H9 (cell line): ENCODE data around the gene TCF7L1. TPM values are rescaled to one million over a fixed set of nuclear protein-coding genes. Genes with fewer than 3 reads are reported as not detected.

ENCODE experiments used
- DNase-seq: peaks from one replicate; pipeline ENCODE4 v3.0.0-alpha.2; 2017
- H2AFZ ChIP-seq: one replicate; pipeline ENCODE4 v1.6.1; 2013; ENCODE audit warnings: mild to moderate bottlenecking, low read length, control low read depth, moderate library complexity
- H2AK5ac ChIP-seq: 2 replicates; pipeline ENCODE4 v1.6.1; 2013; ENCODE audit warnings: low read length, control low read depth, mixed read lengths; ENCODE audit not compliant: insufficient read length
- H2BK120ac ChIP-seq: one replicate; pipeline ENCODE4 v1.6.1; 2013; ENCODE audit warnings: low read depth, mild to moderate bottlenecking, low read length, control low read depth, inconsistent platforms; ENCODE audit not compliant: poor library complexity, severe bottlenecking
- H2BK12ac ChIP-seq: 2 replicates; pipeline ENCODE4 v1.6.1; 2013; ENCODE audit warnings: low read length, control low read depth, mixed read lengths, low read depth; ENCODE audit not compliant: insufficient read length
- H2BK15ac ChIP-seq: 2 replicates; pipeline ENCODE4 v1.6.1; 2013; ENCODE audit warnings: low read depth, low read length, control low read depth
- H2BK20ac ChIP-seq: one replicate; pipeline ENCODE4 v1.6.1; 2013; ENCODE audit warnings: low read depth, mild to moderate bottlenecking, low read length, control low read depth, inconsistent platforms; ENCODE audit not compliant: poor library complexity, severe bottlenecking
- H2BK5ac ChIP-seq: 2 replicates; pipeline ENCODE4 v1.6.1; 2013; ENCODE audit warnings: low read length, control low read depth, mixed read lengths; ENCODE audit not compliant: insufficient read length
- H3K14ac ChIP-seq: 2 replicates; pipeline ENCODE4 v1.6.1; 2013; ENCODE audit warnings: low read length, control low read depth; ENCODE audit not compliant: insufficient read depth
- H3K18ac ChIP-seq: 2 replicates; pipeline ENCODE4 v1.6.1; 2013; ENCODE audit warnings: low read depth, mild to moderate bottlenecking, mixed read lengths, low read length, control low read depth; ENCODE audit not compliant: insufficient read length
- H3K23ac ChIP-seq: 2 replicates; pipeline ENCODE4 v1.6.1; 2013; ENCODE audit warnings: low read length, control low read depth, mixed read lengths, low read depth; ENCODE audit not compliant: insufficient read length
- H3K23me2 ChIP-seq: 2 replicates; pipeline ENCODE4 v1.6.1; 2013; ENCODE audit warnings: low read depth, mild to moderate bottlenecking, mixed read lengths, low read length, control low read depth; ENCODE audit not compliant: insufficient read length, poor library complexity, severe bottlenecking
- H3K27ac ChIP-seq: 2 replicates; pipeline ENCODE4 v1.5.1; 2013; ENCODE audit warnings: low read length, control low read depth, mixed read lengths, low read depth; ENCODE audit not compliant: insufficient read length
- H3K27me3 ChIP-seq: 2 replicates; pipeline ENCODE4 v1.6.1; 2013; ENCODE audit warnings: low read length, control low read depth, inconsistent platforms; ENCODE audit not compliant: insufficient read depth
- H3K4ac ChIP-seq: 2 replicates; pipeline ENCODE4 v1.6.1; 2013; ENCODE audit warnings: low read depth, mild to moderate bottlenecking, control low read depth, inconsistent platforms, low read length, moderate library complexity
- H3K4me1 ChIP-seq: 2 replicates; pipeline ENCODE4 v1.6.1; 2013; ENCODE audit warnings: low read length, control low read depth, inconsistent platforms; ENCODE audit not compliant: insufficient read depth
- H3K4me2 ChIP-seq: 2 replicates; pipeline ENCODE4 v1.6.1; 2013; ENCODE audit warnings: low read length, control low read depth, mixed read lengths; ENCODE audit not compliant: insufficient read length, insufficient read depth
- H3K56ac ChIP-seq: 2 replicates; pipeline ENCODE4 v1.6.1; 2013; ENCODE audit warnings: low read depth, mild to moderate bottlenecking, mixed read lengths, low read length, control low read depth; ENCODE audit not compliant: insufficient read length
- H3K79me1 ChIP-seq: 2 replicates; pipeline ENCODE4 v1.6.1; 2013; ENCODE audit warnings: low read depth, mild to moderate bottlenecking, moderate library complexity, low read length, control low read depth, inconsistent platforms; ENCODE audit not compliant: insufficient read depth, poor library complexity, severe bottlenecking
- H3K79me2 ChIP-seq: 2 replicates; pipeline ENCODE4 v1.6.1; 2013; ENCODE audit warnings: low read length, control low read depth, inconsistent platforms; ENCODE audit not compliant: insufficient read depth
- H3K9ac ChIP-seq: 2 replicates; pipeline ENCODE4 v1.6.1; 2013; ENCODE audit warnings: low read length, control low read depth, mixed read lengths; ENCODE audit not compliant: insufficient read length; ENCODE audit errors: extremely low read depth
- H3K9me3 ChIP-seq: one replicate; pipeline ENCODE4 v1.6.1; 2013; ENCODE audit warnings: low read depth, low read length, inconsistent platforms; ENCODE audit not compliant: control insufficient read depth
- H3T11ph ChIP-seq: one replicate; pipeline ENCODE4 v1.6.1; 2013; ENCODE audit warnings: mild to moderate bottlenecking, low read length, control low read depth, inconsistent platforms
- H4K20me1 ChIP-seq: one replicate; pipeline ENCODE4 v1.6.1; 2013; ENCODE audit not compliant: control insufficient read depth, insufficient read length, insufficient read depth
- H4K5ac ChIP-seq: 2 replicates; pipeline ENCODE4 v1.6.1; 2013; ENCODE audit warnings: low read depth, mild to moderate bottlenecking, mixed read lengths, low read length, control low read depth; ENCODE audit not compliant: insufficient read length
- H4K8ac ChIP-seq: replicated peaks from 2 replicates; pipeline ENCODE4 v1.6.1; 2013; ENCODE audit warnings: low read length, control low read depth, mixed read lengths, low read depth; ENCODE audit not compliant: insufficient read length
- H4K91ac ChIP-seq: 2 replicates; pipeline ENCODE4 v1.6.1; 2013; ENCODE audit warnings: low read depth, mild to moderate bottlenecking, moderate library complexity, mixed read lengths, low read length, control low read depth; ENCODE audit not compliant: insufficient read length
- H3K27ac Mint-ChIP-seq, 3 experiments: 2 replicates in 2 of 3; 3 replicates in 1 of 3; pipeline ENCODE4 v1.8.0; 2020 to 2021; ENCODE audit warnings: mixed read lengths in 3 of 3, mild to moderate bottlenecking in 1 of 3, moderate library complexity in 1 of 3
- H3K27me3 Mint-ChIP-seq: 2 replicates; pipeline ENCODE4 v1.8.0; 2021; ENCODE audit warnings: low read depth, mild to moderate bottlenecking, moderate library complexity, mixed read lengths
- H3K36me3 Mint-ChIP-seq, 3 experiments: 2 replicates in 2 of 3; 3 replicates in 1 of 3; pipeline ENCODE4 v1.8.0; 2020 to 2021; ENCODE audit warnings: low read depth in 3 of 3, mixed read lengths in 3 of 3; ENCODE audit not compliant: insufficient read depth in 1 of 3
- H3K4me1 Mint-ChIP-seq, 2 experiments: 2 replicates each; pipeline ENCODE4 v1.8.0; 2020; ENCODE audit warnings: mixed read lengths in 2 of 2
- H3K4me3 Mint-ChIP-seq, 2 experiments: 2 replicates in 1 of 2; 3 replicates in 1 of 2; pipeline ENCODE4 v1.8.0; 2020 to 2021; ENCODE audit warnings: mild to moderate bottlenecking in 2 of 2, mixed read lengths in 2 of 2, moderate library complexity in 1 of 2
- H3K9me3 Mint-ChIP-seq, 2 experiments: 2 replicates in 1 of 2; 3 replicates in 1 of 2; pipeline ENCODE4 v1.8.0; 2020; ENCODE audit warnings: mild to moderate bottlenecking in 2 of 2, mixed read lengths in 2 of 2, moderate library complexity in 1 of 2
- WGBS: extraction: QIAGEN DNeasy Blood & Tissue Kit; methylation state at CpG from one replicate; pipeline ENCODE4 v1.1.7; 2013; ENCODE audit warnings: missing lambda C conversion rate, low lambda C conversion rate, mixed read lengths; ENCODE audit not compliant: insufficient read length; ENCODE audit errors: extremely low coverage; 5-methylcytosine and 5-hydroxymethylcytosine counted together
- total RNA-seq: library from RNA; stranded (reverse); gene quantifications from 2 replicates; pipeline ENCODE4 v1.2.1, GENCODE V29; 2021
- TF ChIP-seq, protein P1 (sequence below): fragments of 200-600 bp; sonication (generic); conservative IDR thresholded peaks from 3 replicates; pipeline ENCODE4 v1.8.0; 2021; ENCODE audit warnings: antibody characterized with exemption, mild to moderate bottlenecking

TCF7L1 gene
- total RNA-seq, 1 experiment from 2014 or later = 112 TPM

DNA sequence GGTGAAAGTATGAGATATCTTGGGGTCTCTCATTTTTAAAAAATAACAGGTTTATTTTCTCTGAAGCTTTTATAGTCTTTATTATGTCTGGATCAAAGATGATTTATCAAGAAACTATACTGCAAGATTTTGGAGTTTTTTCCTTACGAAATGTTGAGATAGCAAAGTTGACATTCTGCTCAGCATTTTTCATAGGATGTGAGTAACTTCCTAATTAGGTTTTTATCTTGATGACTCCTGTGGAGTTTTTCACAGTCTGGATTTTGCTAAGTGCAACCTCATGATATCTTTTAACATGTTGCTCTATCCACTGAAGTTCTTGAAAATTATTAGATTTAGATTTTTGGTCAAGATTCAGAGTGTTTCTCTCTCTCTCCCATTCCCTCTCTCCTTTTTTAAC lies 17.8 kb downstream of the TCF7L1 start:
- Mint-ChIP-seq H3K36me3 (peaks cover 23 to 47% (median 46%) of the 10 kb centered on the region in 3 experiments; a peak in 6 of 7 replicates), H3K27me3 (no peaks in the 10 kb centered on the region), H3K4me1 (peaks cover 34 to 50% of the 10 kb centered on the region in 2 experiments), H3K4me3 (no peak overlapping the region), H3K9me3 (no peaks in the 10 kb centered on the region), H3K27ac (no peak overlapping the region)
- H2AK5ac ChIP-seq = no peak overlapping the region
- no peak overlapping the region for H3K9ac ChIP-seq
- peaks cover 20% of the 10 kb centered on the region for H3K79me1 ChIP-seq
- no peaks in the 10 kb centered on the region for H3K27me3 ChIP-seq
- no peak overlapping the region for H3K18ac ChIP-seq
- H4K20me1 ChIP-seq = peaks cover 1% of the 10 kb centered on the region
- H3K79me2 ChIP-seq = peaks cover 39% of the 10 kb centered on the region; the same call in 1 of the 2 replicates
- no peak overlapping the region for H2BK12ac ChIP-seq
- H3K56ac ChIP-seq = no peak overlapping the region
- no peak overlapping the region for H3K14ac ChIP-seq
- DNase-seq = no peak
- H2BK20ac ChIP-seq = no peak overlapping the region
- H4K91ac ChIP-seq = no peak overlapping the region
- no peak overlapping the region for H2BK120ac ChIP-seq
- no peak overlapping the region for H3K4me2 ChIP-seq
- TF ChIP-seq, protein P1, sequence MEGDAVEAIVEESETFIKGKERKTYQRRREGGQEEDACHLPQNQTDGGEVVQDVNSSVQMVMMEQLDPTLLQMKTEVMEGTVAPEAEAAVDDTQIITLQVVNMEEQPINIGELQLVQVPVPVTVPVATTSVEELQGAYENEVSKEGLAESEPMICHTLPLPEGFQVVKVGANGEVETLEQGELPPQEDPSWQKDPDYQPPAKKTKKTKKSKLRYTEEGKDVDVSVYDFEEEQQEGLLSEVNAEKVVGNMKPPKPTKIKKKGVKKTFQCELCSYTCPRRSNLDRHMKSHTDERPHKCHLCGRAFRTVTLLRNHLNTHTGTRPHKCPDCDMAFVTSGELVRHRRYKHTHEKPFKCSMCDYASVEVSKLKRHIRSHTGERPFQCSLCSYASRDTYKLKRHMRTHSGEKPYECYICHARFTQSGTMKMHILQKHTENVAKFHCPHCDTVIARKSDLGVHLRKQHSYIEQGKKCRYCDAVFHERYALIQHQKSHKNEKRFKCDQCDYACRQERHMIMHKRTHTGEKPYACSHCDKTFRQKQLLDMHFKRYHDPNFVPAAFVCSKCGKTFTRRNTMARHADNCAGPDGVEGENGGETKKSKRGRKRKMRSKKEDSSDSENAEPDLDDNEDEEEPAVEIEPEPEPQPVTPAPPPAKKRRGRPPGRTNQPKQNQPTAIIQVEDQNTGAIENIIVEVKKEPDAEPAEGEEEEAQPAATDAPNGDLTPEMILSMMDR = no peak
- H3K27ac ChIP-seq = no peak overlapping the region
- no peak overlapping the region for H4K8ac ChIP-seq
- no peaks in the 10 kb centered on the region for H3K23me2 ChIP-seq
- peaks cover 5% of the 10 kb centered on the region; the same call in 1 of the 2 replicates for H3K4me1 ChIP-seq
- no peak overlapping the region for H3K23ac ChIP-seq
- no peak overlapping the region for H2BK15ac ChIP-seq
- H3T11ph ChIP-seq = no peak overlapping the region
- no peak overlapping the region for H2BK5ac ChIP-seq
- WGBS = no CpG with 5 or more reads among the region's 1 CpG
- H3K9me3 ChIP-seq = no peaks in the 10 kb centered on the region
- no peak overlapping the region for H4K5ac ChIP-seq
- no peak overlapping the region for H2AFZ ChIP-seq
- H3K4ac ChIP-seq = no peak overlapping the region
